SK-N-SH treated with all-trans-retinoic acid at 6 μM for 48 hours (cell line): ENCODE results near the gene FBXO45.
"Not testable (repeated sequence)": the region's sequence is repeated elsewhere in the genome, so short reads cannot be mapped to it uniquely, and the experiment has no call there.

Experiments
- ATAC-seq: fragments of 200-7000 bp; cut with Tn5 transposase; 3 replicates; pipeline ENCODE4 v1.9.1; 2020; ENCODE audit warnings: mild to moderate bottlenecking, moderate library complexity
- ARNTL ChIP-seq: fragments of 450-650 bp; formaldehyde crosslinking; IDR thresholded peaks from 2 replicates; pipeline ENCODE4 v1.5.0; 2020; ENCODE audit warnings: low read depth, mild to moderate bottlenecking, moderate library complexity, borderline replicate concordance
- BACH2 ChIP-seq: fragments of 250-450 bp; sonication (Bioruptor Pico); IDR thresholded peaks from 2 replicates; pipeline ENCODE4 v1.9.0; 2021; ENCODE audit warnings: mild to moderate bottlenecking, borderline replicate concordance
- CSDC2 ChIP-seq: fragments of 250-450 bp; sonication (Bioruptor Pico); IDR thresholded peaks from 2 replicates; pipeline ENCODE4 v1.5.0; 2020; ENCODE audit warnings: mild to moderate bottlenecking, moderate library complexity
- ESRRG ChIP-seq: fragments of 250-450 bp; sonication (Bioruptor Pico); IDR thresholded peaks from 2 replicates; pipeline ENCODE4 v1.6.1; 2021; ENCODE audit warnings: mild to moderate bottlenecking
- GLIS3 ChIP-seq: fragments of 250-450 bp; sonication (Bioruptor Pico); IDR thresholded peaks from 2 replicates; pipeline ENCODE4 v1.5.0; 2020; ENCODE audit warnings: mild to moderate bottlenecking, moderate library complexity
- OSR1 ChIP-seq: fragments of 250-450 bp; sonication (Bioruptor Pico); IDR thresholded peaks from 2 replicates; pipeline ENCODE4 v1.8.0; 2022; ENCODE audit warnings: moderate library complexity, mild to moderate bottlenecking, inconsistent platforms
- PPARA ChIP-seq: fragments of 250-450 bp; sonication (Bioruptor Pico); IDR thresholded peaks from 2 replicates; pipeline ENCODE4 v1.5.0; 2020; ENCODE audit warnings: mild to moderate bottlenecking, borderline replicate concordance
- RARB ChIP-seq: fragments of 250-450 bp; sonication (Bioruptor Pico); IDR thresholded peaks from 2 replicates; pipeline ENCODE4 v1.8.0; 2021; ENCODE audit warnings: mild to moderate bottlenecking, moderate library complexity
- SNAI2 ChIP-seq: fragments of 250-450 bp; sonication (Bioruptor Pico); IDR thresholded peaks from 2 replicates; pipeline ENCODE4 v1.5.0; 2020; ENCODE audit warnings: mild to moderate bottlenecking, moderate library complexity
- TCF4 ChIP-seq: fragments of 250-450 bp; sonication (Bioruptor Pico); IDR thresholded peaks from 2 replicates; pipeline ENCODE4 v1.8.0; 2021; ENCODE audit warnings: mild to moderate bottlenecking, moderate library complexity, borderline replicate concordance
- TOX ChIP-seq: fragments of 250-450 bp; sonication (Bioruptor Pico); IDR thresholded peaks from 2 replicates; pipeline ENCODE4 v1.8.0; 2021; ENCODE audit warnings: mild to moderate bottlenecking, moderate library complexity, borderline replicate concordance
- ZC3H10 ChIP-seq: fragments of 250-450 bp; sonication (Bioruptor Pico); IDR thresholded peaks from 2 replicates; pipeline ENCODE4 v1.5.1; 2021; ENCODE audit warnings: mild to moderate bottlenecking, moderate library complexity
- ZFP3 ChIP-seq: fragments of 250-450 bp; sonication (Bioruptor Pico); IDR thresholded peaks from 2 replicates; pipeline ENCODE4 v1.5.0; 2020; ENCODE audit warnings: mild to moderate bottlenecking, moderate library complexity
- ZFP30 ChIP-seq: fragments of 450-650 bp; formaldehyde crosslinking; IDR thresholded peaks from 2 replicates; pipeline ENCODE4 v1.5.0; 2022; ENCODE audit warnings: mild to moderate bottlenecking, moderate library complexity
- ZNF565 ChIP-seq: fragments of 450-650 bp; formaldehyde crosslinking; conservative IDR thresholded peaks from 2 replicates; pipeline ENCODE4 v1.5.0; 2020; ENCODE audit warnings: low read depth, mild to moderate bottlenecking, moderate library complexity
- ZNF8 ChIP-seq: fragments of 450-650 bp; formaldehyde crosslinking; IDR thresholded peaks from 2 replicates; pipeline ENCODE4 v1.5.0; 2020; ENCODE audit warnings: mild to moderate bottlenecking, moderate library complexity
- TF ChIP-seq, protein P1 (sequence below): fragments of 250-450 bp; sonication (Bioruptor Pico); IDR thresholded peaks from 2 replicates; pipeline ENCODE4 v1.5.1; 2020; ENCODE audit warnings: low read depth, mild to moderate bottlenecking, moderate library complexity
- TF ChIP-seq, protein P2 (sequence below): fragments of 250-450 bp; sonication (Bioruptor Pico); IDR thresholded peaks from 2 replicates; pipeline ENCODE4 v1.5.0; 2020; ENCODE audit warnings: mild to moderate bottlenecking, moderate library complexity
- TF ChIP-seq, protein P3 (sequence below): fragments of 250-450 bp; sonication (Bioruptor Pico); IDR thresholded peaks from 2 replicates; pipeline ENCODE4 v1.5.1; 2021; ENCODE audit warnings: mild to moderate bottlenecking, moderate library complexity
- TF ChIP-seq, protein P4 (sequence below): fragments of 250-450 bp; sonication (Bioruptor Pico); IDR thresholded peaks from 2 replicates; pipeline ENCODE4 v1.8.0; 2021; ENCODE audit warnings: low read depth, mild to moderate bottlenecking, moderate library complexity, borderline replicate concordance

The FBXO45 gene

DNA sequence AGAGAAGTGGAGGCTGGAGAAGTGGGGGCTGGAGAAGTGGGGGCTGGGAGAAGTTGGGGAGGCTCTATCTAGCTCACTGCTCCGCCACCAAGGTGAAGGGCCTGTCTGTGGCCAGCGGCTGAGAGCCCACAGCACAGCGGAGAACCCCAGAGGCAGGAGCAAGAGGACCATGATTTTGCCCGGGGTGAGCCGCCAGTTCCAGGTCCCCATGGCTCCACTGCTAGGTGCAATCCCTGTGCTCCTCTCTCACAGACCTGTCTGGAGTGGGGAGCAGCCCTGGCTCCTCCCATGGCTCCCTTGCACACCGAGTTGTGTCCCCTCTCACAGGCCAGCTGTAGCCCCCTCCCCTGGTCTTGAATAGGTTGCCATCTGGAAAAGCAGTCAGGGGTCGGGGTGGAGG is 66.4 kb downstream of the FBXO45 start (continued):
- TF ChIP-seq ZNF8 (CRISPR knock-in tag) (no peak), BACH2 (no peak), RARB (CRISPR knock-in tag) (no peak), ZFP3 (CRISPR knock-in tag) (no peak)

DNA sequence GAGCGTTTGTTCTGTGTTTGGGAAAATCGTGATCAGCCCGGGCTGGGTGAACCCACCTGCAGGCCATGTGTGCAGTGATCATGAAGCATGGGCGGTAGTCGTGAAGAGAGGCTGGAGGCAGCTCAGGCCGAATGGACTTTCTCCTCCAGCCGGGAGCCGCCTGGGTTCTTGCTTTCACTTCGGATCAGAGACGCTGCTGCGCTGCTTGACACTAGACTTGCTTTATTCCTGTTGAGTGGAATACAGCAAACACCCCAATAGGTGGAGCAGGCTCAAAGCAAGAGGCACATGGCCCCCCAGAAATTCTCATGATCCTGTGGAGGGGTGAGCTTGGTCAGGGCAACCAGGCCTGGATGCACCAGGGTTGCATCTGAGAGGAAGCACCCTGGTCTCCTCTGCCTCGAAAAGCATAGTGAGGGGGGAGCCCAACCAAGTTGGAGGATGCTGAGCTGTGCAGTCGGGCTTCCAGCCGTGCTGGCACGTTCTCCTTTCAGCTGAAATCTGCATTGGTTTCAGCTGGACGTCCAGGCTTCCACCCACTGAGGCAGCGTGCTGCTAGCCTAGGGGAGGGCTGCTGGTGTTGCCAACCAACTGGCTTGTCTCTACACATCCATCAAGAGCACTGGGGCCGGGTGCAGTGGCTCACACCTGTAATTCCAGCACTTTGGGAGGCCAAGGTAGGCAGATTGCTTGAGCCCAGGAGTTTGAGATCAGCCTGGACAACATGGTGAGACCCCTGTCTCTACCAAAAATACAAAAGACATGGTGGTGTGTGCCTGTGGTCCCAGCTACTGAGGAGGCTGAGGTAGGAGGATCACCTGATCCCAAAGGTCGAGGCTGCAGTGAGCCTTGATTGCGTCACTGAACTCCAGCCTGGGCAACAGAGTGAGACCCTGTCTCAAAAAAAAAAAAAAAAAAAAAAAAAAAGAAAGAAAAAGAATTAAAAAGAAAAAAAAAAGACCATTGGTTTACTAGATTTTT is 68.2 kb downstream of the FBXO45 start:
- no peak for ATAC-seq
- no peak for TF ChIP-seq RARB (CRISPR knock-in tag)
- TF ChIP-seq, protein P1, sequence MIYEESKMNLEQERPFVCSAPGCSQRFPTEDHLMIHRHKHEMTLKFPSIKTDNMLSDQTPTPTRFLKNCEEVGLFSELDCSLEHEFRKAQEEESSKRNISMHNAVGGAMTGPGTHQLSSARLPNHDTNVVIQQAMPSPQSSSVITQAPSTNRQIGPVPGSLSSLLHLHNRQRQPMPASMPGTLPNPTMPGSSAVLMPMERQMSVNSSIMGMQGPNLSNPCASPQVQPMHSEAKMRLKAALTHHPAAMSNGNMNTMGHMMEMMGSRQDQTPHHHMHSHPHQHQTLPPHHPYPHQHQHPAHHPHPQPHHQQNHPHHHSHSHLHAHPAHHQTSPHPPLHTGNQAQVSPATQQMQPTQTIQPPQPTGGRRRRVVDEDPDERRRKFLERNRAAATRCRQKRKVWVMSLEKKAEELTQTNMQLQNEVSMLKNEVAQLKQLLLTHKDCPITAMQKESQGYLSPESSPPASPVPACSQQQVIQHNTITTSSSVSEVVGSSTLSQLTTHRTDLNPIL = no peak
- no peak for TF ChIP-seq TCF4 (CRISPR knock-in tag)
- TF ChIP-seq, protein P2, sequence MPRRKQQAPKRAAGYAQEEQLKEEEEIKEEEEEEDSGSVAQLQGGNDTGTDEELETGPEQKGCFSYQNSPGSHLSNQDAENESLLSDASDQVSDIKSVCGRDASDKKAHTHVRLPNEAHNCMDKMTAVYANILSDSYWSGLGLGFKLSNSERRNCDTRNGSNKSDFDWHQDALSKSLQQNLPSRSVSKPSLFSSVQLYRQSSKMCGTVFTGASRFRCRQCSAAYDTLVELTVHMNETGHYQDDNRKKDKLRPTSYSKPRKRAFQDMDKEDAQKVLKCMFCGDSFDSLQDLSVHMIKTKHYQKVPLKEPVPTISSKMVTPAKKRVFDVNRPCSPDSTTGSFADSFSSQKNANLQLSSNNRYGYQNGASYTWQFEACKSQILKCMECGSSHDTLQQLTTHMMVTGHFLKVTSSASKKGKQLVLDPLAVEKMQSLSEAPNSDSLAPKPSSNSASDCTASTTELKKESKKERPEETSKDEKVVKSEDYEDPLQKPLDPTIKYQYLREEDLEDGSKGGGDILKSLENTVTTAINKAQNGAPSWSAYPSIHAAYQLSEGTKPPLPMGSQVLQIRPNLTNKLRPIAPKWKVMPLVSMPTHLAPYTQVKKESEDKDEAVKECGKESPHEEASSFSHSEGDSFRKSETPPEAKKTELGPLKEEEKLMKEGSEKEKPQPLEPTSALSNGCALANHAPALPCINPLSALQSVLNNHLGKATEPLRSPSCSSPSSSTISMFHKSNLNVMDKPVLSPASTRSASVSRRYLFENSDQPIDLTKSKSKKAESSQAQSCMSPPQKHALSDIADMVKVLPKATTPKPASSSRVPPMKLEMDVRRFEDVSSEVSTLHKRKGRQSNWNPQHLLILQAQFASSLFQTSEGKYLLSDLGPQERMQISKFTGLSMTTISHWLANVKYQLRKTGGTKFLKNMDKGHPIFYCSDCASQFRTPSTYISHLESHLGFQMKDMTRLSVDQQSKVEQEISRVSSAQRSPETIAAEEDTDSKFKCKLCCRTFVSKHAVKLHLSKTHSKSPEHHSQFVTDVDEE (CRISPR knock-in tag) = no peak
- TF ChIP-seq TOX (CRISPR knock-in tag) = no peak
- TF ChIP-seq ZFP30 = no peak
- no peak for TF ChIP-seq ESRRG
- TF ChIP-seq GLIS3 (CRISPR knock-in tag) = no peak
- TF ChIP-seq ZNF8 (CRISPR knock-in tag) = no peak
- TF ChIP-seq BACH2 = no peak
- TF ChIP-seq ZNF565 (CRISPR knock-in tag) = no peak
- no peak for TF ChIP-seq PPARA
- TF ChIP-seq ZC3H10 (CRISPR knock-in tag) = no peak
- TF ChIP-seq, protein P3, sequence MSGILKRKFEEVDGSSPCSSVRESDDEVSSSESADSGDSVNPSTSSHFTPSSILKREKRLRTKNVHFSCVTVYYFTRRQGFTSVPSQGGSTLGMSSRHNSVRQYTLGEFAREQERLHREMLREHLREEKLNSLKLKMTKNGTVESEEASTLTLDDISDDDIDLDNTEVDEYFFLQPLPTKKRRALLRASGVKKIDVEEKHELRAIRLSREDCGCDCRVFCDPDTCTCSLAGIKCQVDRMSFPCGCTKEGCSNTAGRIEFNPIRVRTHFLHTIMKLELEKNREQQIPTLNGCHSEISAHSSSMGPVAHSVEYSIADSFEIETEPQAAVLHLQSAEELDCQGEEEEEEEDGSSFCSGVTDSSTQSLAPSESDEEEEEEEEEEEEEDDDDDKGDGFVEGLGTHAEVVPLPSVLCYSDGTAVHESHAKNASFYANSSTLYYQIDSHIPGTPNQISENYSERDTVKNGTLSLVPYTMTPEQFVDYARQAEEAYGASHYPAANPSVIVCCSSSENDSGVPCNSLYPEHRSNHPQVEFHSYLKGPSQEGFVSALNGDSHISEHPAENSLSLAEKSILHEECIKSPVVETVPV (CRISPR knock-in tag) = no peak
- no peak for TF ChIP-seq CSDC2 (CRISPR knock-in tag)
- TF ChIP-seq SNAI2 = no peak
- TF ChIP-seq, protein P4, sequence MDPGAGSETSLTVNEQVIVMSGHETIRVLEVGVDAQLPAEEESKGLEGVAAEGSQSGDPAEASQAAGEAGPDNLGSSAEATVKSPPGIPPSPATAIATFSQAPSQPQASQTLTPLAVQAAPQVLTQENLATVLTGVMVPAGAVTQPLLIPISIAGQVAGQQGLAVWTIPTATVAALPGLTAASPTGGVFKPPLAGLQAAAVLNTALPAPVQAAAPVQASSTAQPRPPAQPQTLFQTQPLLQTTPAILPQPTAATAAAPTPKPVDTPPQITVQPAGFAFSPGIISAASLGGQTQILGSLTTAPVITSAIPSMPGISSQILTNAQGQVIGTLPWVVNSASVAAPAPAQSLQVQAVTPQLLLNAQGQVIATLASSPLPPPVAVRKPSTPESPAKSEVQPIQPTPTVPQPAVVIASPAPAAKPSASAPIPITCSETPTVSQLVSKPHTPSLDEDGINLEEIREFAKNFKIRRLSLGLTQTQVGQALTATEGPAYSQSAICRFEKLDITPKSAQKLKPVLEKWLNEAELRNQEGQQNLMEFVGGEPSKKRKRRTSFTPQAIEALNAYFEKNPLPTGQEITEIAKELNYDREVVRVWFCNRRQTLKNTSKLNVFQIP = no peak
- no peak for TF ChIP-seq OSR1
- TF ChIP-seq ZFP3 (CRISPR knock-in tag) = no peak
- no peak for TF ChIP-seq ARNTL

DNA sequence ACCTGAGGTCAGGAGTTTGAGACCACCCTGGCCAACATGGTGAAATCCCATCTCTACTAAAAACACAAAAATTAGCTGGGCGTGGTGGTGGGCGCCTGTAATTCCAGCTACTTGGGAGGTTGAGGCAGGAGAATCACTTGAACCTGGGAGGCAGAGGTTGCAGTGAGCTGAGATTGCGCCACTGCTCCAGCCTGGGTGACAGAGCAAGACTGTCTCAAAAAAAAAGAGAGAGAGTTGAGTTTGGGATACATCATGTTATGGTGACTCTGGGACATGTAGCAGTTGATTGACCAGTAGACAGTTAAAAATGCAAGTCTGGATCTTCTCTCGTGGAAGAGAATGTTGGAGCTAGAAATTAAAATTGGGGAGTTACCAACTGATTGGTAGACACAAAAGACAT is 69.5 kb downstream of the FBXO45 start:
- not testable (repeated sequence) for ATAC-seq
